ENCODE measurements around the gene ETS2. TPM values are rescaled to one million over a fixed set of nuclear protein-coding genes. Genes with fewer than 3 reads are reported as not detected.

The ETS2 gene
- total and polyA plus RNA-seq, 2 of the 4 experiments (the other 2 are of a cell fraction) = 21.3 to 21.7 TPM

DNA sequence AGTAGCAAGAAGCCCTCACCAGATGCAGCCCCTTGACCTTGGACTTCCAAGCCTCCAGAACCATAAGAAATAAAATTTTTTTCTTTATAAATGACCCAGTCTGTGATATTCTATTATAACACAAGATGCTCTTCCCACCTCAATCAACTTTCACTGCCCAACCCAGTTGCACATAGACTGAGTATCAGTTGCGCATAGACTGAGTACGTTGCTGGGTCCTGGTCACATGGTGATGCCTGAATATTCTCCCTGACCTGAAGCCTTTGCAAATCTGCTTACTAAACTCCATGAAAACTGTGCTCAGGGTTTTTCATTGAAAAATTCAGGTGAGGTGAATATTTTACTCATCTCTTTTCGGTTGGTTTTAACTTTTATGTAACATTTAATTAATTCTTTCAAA, 59.2 kb downstream of the ETS2 start:
- H4K20me1 ChIP-seq (ENCODE audit: insufficient read depth, low read length) = no peaks in the 10 kb centered on the region
- no peak overlapping the region for H2BK120ac ChIP-seq (ENCODE audit: low read depth, low read length)
- H2BK5ac ChIP-seq (ENCODE audit: low read depth, low read length, poor library complexity, severe bottlenecking) = no peak overlapping the region
- H4K8ac ChIP-seq (ENCODE audit: low read depth in 2 of 2, low read length in 2 of 2) = no peak overlapping the region
- H3K27me3 ChIP-seq (ENCODE audit: control insufficient read depth, insufficient read depth, low read length) = no peaks in the 10 kb centered on the region
- H3K9me3 ChIP-seq (ENCODE audit: control insufficient read depth, insufficient read depth, low read length) = no peaks in the 10 kb centered on the region
- DNase-seq (no peak), ATAC-seq (ENCODE audit: low read depth) (no peak)
- H3K4me2 ChIP-seq (ENCODE audit: low read depth, low read length) = no peak overlapping the region
- no peak overlapping the region for H2AK5ac ChIP-seq (ENCODE audit: low read depth, low read length)
- no TSS peak for BruUV-seq (replicated peaks)
- no peak overlapping the region for H3K18ac ChIP-seq (ENCODE audit: low read depth, low read length)
- no peak overlapping the region for H4K91ac ChIP-seq (ENCODE audit: insufficient read depth, low read depth, low read length)
- TF ChIP-seq MAFK (IDR thresholded peaks at IDR 0.05; ENCODE audit: low read depth, low read length) = no peak
- TF ChIP-seq, protein P1, sequence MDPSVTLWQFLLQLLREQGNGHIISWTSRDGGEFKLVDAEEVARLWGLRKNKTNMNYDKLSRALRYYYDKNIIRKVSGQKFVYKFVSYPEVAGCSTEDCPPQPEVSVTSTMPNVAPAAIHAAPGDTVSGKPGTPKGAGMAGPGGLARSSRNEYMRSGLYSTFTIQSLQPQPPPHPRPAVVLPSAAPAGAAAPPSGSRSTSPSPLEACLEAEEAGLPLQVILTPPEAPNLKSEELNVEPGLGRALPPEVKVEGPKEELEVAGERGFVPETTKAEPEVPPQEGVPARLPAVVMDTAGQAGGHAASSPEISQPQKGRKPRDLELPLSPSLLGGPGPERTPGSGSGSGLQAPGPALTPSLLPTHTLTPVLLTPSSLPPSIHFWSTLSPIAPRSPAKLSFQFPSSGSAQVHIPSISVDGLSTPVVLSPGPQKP (IDR thresholded peaks at IDR 0.05; ENCODE audit: borderline replicate concordance, low read depth, low read length) = no peak
- TF ChIP-seq RFX5 (IDR thresholded peaks at IDR 0.05; ENCODE audit: low read depth, low read length) = no peak
- no peak for TF ChIP-seq MAZ (IDR thresholded peaks at IDR 0.05; ENCODE audit: borderline replicate concordance, low read depth, low read length)
- TF ChIP-seq BHLHE40 (IDR thresholded peaks at IDR 0.05; ENCODE audit: low read depth, low read length) = no peak
- TF ChIP-seq, protein P2, sequence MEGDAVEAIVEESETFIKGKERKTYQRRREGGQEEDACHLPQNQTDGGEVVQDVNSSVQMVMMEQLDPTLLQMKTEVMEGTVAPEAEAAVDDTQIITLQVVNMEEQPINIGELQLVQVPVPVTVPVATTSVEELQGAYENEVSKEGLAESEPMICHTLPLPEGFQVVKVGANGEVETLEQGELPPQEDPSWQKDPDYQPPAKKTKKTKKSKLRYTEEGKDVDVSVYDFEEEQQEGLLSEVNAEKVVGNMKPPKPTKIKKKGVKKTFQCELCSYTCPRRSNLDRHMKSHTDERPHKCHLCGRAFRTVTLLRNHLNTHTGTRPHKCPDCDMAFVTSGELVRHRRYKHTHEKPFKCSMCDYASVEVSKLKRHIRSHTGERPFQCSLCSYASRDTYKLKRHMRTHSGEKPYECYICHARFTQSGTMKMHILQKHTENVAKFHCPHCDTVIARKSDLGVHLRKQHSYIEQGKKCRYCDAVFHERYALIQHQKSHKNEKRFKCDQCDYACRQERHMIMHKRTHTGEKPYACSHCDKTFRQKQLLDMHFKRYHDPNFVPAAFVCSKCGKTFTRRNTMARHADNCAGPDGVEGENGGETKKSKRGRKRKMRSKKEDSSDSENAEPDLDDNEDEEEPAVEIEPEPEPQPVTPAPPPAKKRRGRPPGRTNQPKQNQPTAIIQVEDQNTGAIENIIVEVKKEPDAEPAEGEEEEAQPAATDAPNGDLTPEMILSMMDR (conservative IDR thresholded peaks at IDR 0.05; ENCODE audit: low read depth, low read length) = no peak
- no peak for TF ChIP-seq FOS (IDR thresholded peaks at IDR 0.05; ENCODE audit: low read depth, low read length)
- no peak for TF ChIP-seq CHD1 (IDR thresholded peaks at IDR 0.05; ENCODE audit: low read depth, low read length)
- TF ChIP-seq RCOR1 (IDR thresholded peaks at IDR 0.05; ENCODE audit: insufficient replicate concordance, low read length) = no peak
- TF ChIP-seq POLR2A (IDR thresholded peaks at IDR 0.05; ENCODE audit: low read depth, low read length) = no peak
- no peak for TF ChIP-seq SMC3 (IDR thresholded peaks at IDR 0.05; ENCODE audit: low read depth, low read length)
- TF ChIP-seq, protein P3, sequence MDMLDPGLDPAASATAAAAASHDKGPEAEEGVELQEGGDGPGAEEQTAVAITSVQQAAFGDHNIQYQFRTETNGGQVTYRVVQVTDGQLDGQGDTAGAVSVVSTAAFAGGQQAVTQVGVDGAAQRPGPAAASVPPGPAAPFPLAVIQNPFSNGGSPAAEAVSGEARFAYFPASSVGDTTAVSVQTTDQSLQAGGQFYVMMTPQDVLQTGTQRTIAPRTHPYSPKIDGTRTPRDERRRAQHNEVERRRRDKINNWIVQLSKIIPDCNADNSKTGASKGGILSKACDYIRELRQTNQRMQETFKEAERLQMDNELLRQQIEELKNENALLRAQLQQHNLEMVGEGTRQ (IDR thresholded peaks at IDR 0.05; ENCODE audit: low read depth, low read length) = no peak
- no peak for TF ChIP-seq NFE2L2 (IDR thresholded peaks at IDR 0.05; ENCODE audit: low read depth, low read length)
- TF ChIP-seq MXI1 (IDR thresholded peaks at IDR 0.05; ENCODE audit: borderline replicate concordance, low read depth, low read length) = no peak
- TF ChIP-seq RAD21 (IDR thresholded peaks at IDR 0.05; ENCODE audit: low read length) = no peak
- no peak for TF ChIP-seq CEBPB (IDR thresholded peaks at IDR 0.05; ENCODE audit: low read depth, low read length)
- H3K36me3 ChIP-seq (ENCODE audit: control insufficient read depth, insufficient read depth, low read length) = no peaks in the 10 kb centered on the region
- in situ Hi-C loops (cut with MboI; ENCODE audit: low sequenced_read_pairs) (no loop called here), intact Hi-C loops (cut with micrococcal nuclease) (no loop called here), dilution Hi-C loops (cut with HindIII; ENCODE audit: low sequenced_read_pairs, unreplicated experiment) (no loop called here)
- H3K4ac ChIP-seq (ENCODE audit: low read depth, low read length) = no peak overlapping the region
- no peak overlapping the region for H2AFZ ChIP-seq (replicated peaks; ENCODE audit: low read length, poor library complexity)
- no peak overlapping the region for H3K14ac ChIP-seq (replicated peaks; ENCODE audit: low read depth, low read length)
- H3K4me1 ChIP-seq (ENCODE audit: control insufficient read depth, insufficient read depth, low read length) = no peaks in the 10 kb centered on the region
- H3K9me1 ChIP-seq (ENCODE audit: insufficient read depth, low read length) = no peaks in the 10 kb centered on the region
- no peak overlapping the region for H2AK9ac ChIP-seq (replicated peaks; ENCODE audit: low read depth, low read length, poor library complexity)
- H3K56ac ChIP-seq (ENCODE audit: extremely low read depth, insufficient read depth, low read length) = no peak overlapping the region
- H3K4me3 ChIP-seq (ENCODE audit: insufficient read depth, low read depth, low read length) = no peak overlapping the region
- no peak overlapping the region for H3K27ac ChIP-seq (ENCODE audit: insufficient read depth, low read length)
- H2BK15ac ChIP-seq (ENCODE audit: low read depth, low read length) = no peak overlapping the region
- WGBS, 2 experiments (ENCODE audit: extremely low coverage in 2 of 2, insufficient read length in 1 of 2) = no CpG with 5 or more reads among the region's 3 CpGs
- POLR2A ChIA-PET (ENCODE audit: unreplicated experiment) = no interaction called here
- H2BK20ac ChIP-seq (ENCODE audit: low read depth, low read length) = no peak overlapping the region
- H3K23ac ChIP-seq (ENCODE audit: low read depth, low read length) = no peak overlapping the region
- H3K79me1 ChIP-seq (ENCODE audit: low read depth in 1 of 2, low read length in 2 of 2) = no peaks in the 10 kb centered on the region
- H4K5ac ChIP-seq (ENCODE audit: low read depth, low read length) = no peak overlapping the region
- no peak overlapping the region for H3K9ac ChIP-seq (ENCODE audit: low read depth, low read length)
- CTCF ChIA-PET = no interaction called here

All from IMR-90 (cell line).